ENCODE data around the gene CLEC4C.

Gene CLEC4C

DNA sequence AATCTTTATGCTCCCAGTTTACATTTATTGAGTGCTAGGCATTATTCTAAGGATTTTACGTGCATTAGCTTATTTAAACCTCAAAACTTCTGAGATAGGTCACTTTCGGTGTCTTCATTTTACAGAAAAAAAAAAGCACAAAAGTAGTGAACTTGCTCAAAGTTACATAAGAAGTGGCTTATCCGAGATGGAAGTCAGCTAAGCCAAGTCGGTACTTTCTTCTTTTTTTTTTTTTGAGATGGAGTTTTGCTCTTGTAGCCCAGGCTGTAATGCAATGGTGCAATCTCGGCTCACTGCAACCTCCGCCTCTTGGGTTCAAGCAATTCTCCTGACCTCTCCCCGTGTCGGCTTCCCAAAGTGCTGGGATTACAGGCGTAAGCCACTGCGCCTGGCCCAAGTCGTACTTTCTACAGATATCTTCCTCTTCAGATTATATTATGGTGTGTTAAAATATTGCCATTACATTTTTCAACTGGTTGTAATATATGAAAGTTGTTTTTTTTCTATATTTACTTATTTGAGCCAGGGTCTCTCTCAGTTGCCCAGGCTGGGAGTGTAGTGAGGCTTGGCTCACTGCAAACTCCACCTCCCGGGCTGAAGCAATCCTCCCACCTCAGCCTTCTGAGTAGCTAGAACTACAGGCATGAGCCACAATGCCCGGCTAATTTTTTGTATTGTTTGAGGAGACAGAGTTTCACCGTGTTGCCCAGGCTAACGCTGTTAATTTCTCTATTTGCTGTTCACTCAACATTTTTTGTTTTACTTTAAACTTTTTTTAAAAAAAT lies 27.0 kb downstream of the CLEC4C start:
- DNase-seq: no peak

DNA sequence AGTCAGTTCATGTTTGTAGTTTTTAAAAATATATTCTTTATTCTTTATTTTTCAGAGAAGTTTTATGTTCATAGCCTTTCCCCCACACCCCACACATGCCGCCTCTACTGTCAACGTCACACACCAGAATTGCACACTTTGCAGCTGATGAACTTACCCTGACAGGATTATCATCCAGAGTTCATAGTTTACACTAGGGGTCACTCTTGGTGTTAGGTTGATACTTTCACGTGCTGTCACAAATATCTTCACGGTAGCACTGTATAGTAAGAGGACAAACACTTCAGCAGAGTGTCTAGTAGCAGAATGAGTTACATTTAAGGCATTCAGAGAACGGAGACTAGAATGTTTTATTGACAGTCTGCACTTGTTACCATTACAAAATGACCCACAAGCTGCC lies 30.8 kb downstream of the CLEC4C start:
- no peak for DNase-seq

DNA sequence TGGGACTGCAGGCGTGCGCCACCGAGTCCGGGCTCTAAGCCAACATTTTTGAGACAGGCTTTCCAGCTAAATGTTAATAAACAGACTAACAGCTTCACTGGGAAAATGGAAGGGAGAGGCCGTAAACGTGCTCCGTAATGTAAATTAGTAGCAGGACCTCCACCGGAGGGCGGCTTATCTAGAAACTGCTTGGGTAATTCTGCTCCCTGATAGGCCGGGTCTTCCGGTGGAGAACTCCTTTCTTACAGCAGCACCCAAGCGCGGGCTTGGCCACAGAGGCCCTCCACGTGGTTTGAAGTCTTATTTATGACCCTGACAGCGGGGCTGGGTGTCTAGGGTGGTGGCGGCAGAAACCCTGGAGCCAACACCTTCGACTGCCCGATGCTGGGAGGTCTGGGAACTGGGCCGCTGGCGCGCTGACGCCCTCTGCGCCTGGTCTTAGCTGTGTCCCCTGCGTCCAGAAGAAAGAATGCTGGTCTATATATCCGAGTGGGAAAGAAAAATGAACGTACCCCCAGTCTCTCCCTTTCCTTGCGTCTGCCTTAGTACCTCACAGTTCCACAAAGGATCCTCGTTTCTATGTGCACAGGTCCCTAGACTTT lies 34.2 kb downstream of the CLEC4C start:
- DNase-seq: no peak

DNA sequence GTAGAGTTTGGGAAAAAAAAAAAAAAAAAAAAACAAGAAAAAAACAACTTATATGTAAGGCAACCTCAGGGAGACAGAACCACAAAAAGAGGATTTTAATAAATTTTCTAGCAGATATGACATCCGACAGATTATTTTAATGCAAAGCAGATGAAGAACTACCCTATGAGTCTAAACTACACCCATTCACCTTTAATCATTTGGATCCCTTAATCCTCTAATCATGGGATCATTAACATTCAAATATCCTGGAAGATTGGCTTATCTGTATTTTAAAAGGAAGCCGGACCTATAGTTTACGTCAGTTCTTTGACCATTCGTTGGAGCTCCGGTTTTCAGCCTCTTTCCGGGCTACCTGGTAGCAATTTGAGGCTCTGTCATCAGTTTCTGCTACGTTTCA lies 36.0 kb downstream of the CLEC4C start, which contains the start of gene DPPA3:
DPPA3 (plus strand) TSS at position 301 of the 400 bp plus-strand sequence. CDS start 138 bp downstream, outside the sequence.
- DNase-seq: no peak

DNA sequence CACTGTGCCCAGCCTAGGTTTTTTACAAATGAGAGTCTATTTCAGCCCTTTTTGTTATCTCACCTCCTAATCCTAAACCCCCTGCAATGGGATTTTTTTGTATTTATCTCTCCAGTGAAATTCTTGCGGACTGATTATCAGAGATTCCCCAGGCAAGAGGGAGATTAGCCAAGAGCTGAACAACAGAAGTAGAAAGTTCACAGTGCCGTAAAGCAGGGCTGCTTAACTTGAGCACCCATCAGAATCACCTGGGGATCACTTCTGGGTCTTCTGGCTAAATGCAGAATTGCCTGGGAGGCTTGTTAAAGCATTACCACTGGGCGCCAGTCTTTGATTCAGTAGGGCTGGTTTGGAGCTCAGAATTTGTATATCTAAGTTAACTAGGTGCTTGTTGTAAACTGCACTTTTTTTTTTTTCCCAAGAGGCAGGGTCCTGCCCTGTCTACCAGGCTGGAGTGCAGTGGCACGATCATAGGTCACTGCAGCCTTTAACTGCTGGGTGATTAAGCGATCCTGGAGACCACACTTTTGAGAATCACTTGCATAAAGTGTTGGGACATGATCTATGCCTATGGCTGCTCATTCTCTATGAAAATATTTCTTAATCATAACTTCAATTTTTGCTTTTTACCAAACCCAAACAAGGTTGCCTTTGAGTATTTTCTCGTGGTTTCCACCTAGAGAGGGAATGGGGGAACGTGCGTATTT lies 37.1 kb downstream of the CLEC4C start:
- no peak for DNase-seq

DNA sequence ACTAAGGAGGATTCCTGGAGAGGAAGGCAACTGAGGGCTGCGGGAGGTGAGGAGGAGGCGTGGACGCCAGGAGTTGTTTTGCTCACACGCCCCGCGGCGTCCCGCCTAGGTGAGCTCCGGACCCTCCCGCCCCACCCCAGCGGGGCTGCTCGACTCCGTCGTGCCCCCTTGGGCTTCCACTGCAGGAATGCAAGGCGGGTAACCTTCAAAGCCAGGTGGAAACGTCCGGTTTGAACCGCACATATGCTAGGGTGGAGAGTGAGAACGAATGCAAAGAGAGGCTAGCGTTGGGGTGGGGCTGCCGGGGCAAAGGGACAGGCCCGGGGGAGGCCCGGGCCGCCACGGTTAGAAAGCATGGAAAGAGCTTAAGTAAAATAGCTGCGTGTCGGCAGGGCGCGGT lies 41.3 kb downstream of the CLEC4C start:
- DNase-seq: no peak

DNA sequence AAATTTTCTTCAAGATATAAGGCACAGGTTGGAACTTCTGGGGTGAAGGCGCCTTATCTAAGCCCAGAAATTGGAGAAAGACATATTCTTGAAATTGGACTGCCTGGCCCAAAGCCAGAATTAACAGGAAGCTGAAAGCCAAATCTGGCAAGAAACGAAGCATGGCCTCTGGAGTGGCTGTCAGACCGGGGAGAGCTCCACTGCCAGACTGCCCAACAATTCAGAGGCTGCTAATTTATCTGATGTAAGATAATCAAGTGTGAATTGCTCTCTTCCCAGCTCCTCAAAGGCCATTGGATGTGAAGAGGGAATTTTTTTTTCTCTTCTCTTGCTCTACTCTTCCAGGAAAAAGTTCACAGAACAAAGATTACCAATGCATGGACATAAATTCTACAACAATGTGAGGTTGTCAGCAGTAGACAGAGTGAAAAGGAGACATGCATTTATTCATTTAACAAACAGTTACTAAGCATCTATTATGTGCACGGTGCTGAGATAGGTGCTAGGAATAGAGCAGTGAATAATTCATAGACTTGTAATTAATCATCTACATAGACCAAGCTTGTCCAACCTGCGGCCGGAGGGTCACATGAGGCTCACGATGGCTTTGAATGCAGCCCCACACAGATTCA lies 51.5 kb downstream of the CLEC4C start, which contains the start of gene GDF3:
GDF3 (minus strand) TSS at position 210 of the 632 bp plus-strand sequence; CDS start at position 163, 47 bp downstream.
- DNase-seq: no peak

DNA sequence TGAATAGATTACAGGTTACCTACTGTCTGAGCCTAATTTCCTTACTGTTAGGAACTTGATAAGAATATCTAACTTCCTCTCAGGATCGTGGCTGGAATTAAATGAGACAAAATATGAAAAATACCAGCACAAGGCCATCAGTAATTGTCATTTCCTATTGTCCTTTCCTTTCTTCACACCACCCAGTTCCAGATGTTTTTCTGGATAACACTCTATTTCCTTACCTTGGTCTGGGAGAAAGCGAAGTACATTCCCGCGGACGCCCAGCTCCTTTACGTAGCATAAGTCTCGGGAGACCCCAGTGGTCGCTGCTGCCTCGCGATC lies 52.0 kb downstream of the CLEC4C start:
- DNase-seq: no peak

DNA sequence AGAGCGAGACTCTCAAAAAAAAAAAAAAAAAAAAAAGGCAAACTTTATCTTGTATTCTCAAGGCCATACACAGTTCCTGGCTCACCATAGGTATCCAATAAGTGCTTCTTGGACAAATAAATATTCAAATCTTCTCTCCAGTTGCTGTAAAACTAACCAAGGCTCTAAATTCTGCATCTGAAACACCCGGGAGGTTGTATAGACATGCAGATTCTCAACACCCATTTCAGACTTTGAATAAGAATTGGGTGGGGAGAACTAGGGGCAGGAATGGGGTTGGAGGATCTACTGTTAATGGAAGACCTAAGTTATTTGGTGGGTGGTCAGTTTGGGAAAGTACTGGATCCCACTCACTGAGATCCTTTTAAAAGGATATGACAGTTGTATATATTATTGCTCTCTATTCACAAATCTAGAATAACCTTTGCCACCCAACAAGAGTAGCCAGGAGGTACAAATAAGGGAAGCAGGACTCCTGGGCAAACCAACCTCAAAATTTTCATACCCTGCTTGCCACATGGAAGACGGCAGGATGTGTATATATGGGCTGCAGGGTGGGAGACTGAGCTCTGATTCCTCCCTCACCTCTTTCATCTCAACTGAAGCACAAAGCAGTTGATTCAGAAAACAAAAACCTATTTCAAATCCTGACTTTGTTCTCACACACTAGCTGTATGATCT lies 52.5 kb downstream of the CLEC4C start:
- no peak for DNase-seq

DNA sequence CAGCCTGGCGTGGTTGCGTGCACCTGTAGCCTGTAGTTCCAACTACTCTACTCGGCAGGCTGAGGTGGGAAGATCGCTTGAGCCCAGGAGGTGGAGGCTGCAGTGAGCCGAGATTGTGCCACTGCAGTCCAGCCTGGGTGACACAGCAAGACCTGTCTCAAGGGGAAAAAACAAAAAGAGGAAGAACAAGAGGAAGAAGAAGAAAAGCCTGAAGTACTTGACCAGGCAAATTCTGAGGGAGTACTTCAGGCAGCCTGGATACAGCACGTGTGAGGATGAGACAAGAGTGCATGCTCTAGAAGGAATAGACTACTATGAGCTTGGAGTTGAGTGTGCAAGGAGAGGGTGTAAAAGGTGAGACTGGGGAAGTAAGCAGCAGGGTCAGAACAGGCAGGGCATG lies 53.4 kb downstream of the CLEC4C start:
- DNase-seq: no peak

DNA sequence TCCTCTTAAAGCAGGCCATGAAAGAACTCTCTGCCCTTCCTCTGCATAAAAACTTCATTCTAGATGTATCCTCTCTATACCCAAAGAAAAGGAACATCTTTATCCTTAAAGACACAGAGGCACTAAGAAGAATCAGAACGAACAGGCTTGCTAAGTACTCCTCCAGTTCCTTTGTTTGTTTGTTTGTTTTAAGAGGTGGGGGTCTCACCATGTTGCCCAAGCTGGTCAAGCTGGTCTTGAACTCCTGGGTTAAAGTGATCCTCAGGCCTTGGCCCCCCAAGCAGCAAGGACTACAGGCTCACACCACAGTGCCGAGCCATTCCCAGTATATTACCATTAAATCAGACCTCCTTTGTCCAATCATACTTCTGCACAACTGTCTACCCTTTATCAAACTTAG lies 65.6 kb downstream of the CLEC4C start:
- no peak for DNase-seq
